RWPE1 (cell line): ENCODE results near the gene RNF157.

Source experiments
- CTCF ChIA-PET: fragments of 350-600 bp; sonication (Branson Sonifier 250); formaldehyde crosslinking; extraction: SDS; loops from one replicate; lab custom pipeline; 2021; lab: Yijun Ruan, JAX
- POLR2A ChIA-PET: fragments of 400-600 bp; formaldehyde crosslinking; extraction: SDS; loops from one replicate; lab custom pipeline; 2020; ENCODE audit warnings: antibody characterized with exemption; ENCODE audit not compliant: low non-redundant PET; lab: Yijun Ruan, JAX
- DNase-seq: peaks from one replicate; pipeline ENCODE4 v3.0.0; 2012; ENCODE audit warnings: low spot score
- H3K27ac ChIP-seq: fragments of 450-650 bp; 2 replicates; pipeline ENCODE4 v1.5.1; 2017
- CTCF ChIP-seq: fragments of 450-650 bp; conservative IDR thresholded peaks from 2 replicates; pipeline ENCODE4 v1.5.1; 2017; ENCODE audit warnings: low read depth, mild to moderate bottlenecking

Gene RNF157

GRCh38 chr17:76173474-76173873 lies 66.8 kb downstream of the RNF157 start:
- ChIA-PET CTCF (interaction anchor here (1.2 kb wide), 1 partner anchor 9 kb away, joined by 4 read pairs; no protein-coding TSS in a partner anchor), POLR2A (no interaction called here)
- no peak for DNase-seq
- TF ChIP-seq CTCF = no peak
- H3K27ac ChIP-seq = no peak overlapping the region

GRCh38 chr17:76171706-76172105 lies 68.6 kb downstream of the RNF157 start:
- CTCF ChIA-PET = interaction anchor here (0.6 to 1.3 kb wide), 2 partner anchors 10 to 89 kb away, joined by 3 read pairs; no protein-coding TSS in a partner anchor

DNA sequence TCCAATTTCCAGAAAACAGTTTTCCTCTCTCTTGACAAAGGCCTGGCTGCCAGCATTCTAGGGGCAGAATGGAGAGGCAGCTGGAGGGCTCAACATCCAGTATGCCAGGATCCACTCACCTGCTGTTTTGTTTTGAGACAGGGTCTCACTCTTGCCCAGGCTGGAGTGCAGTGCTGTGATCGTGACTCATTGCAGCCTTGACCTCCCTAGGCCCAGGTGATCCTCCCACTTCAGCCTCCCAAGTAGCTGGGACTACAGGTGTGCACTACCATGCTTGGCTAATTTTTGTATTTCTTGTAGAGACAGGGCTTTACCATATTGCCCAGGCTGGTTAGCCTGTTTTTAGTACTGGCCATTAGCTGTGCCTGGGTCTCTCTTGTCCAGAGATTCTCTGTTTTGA lies 70.2 kb downstream of the RNF157 start:
- POLR2A ChIA-PET = interaction anchor here (0.7 kb wide), 1 partner anchor 54 kb away, joined by 7 read pairs; no protein-coding TSS in a partner anchor
- DNase-seq = no peak
- TF ChIP-seq CTCF = no peak
- CTCF ChIA-PET = interaction anchor here (0.6 kb wide), 1 partner anchor 9 kb away, joined by 3 read pairs; no protein-coding TSS in a partner anchor
- H3K27ac ChIP-seq = no peak overlapping the region

More at GRCh38 chr17:76171706-76172105, 68.6 kb downstream of the RNF157 start:
- H3K27ac ChIP-seq = no peak overlapping the region
- POLR2A ChIA-PET = no interaction called here
- no peak for TF ChIP-seq CTCF
- DNase-seq = no peak

DNA sequence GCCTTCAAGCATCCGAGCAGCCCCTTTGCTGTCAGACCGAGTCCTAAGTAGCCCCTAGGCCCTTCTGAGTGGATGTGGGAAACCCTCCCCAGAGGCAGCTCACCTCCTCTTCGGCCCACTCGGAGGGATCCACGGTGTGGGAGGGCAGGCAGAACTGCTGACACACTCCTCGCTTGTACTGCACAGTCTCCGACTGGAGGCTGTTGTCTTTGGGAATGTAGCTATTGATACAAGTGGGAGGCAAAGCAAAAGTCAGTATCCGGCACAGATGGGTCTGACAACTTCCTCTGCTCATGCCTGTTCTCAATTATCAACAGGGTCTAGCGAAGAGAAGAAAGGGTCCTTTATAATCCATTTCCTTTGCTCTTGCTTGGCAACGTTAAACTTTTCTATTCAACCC lies 73.4 kb downstream of the RNF157 start:
- no peak overlapping the region for H3K27ac ChIP-seq
- DNase-seq = no peak
- no peak for TF ChIP-seq CTCF
- POLR2A ChIA-PET = no interaction called here
- CTCF ChIA-PET = interaction anchor here (0.6 to 1.0 kb wide), 3 partner anchors 13 to 46 kb away, joined by 3 to 4 read pairs (median 3); no protein-coding TSS in a partner anchor

- ChIA-PET POLR2A (no interaction called here), CTCF (interaction anchor here (0.7 to 1.0 kb wide), 3 partner anchors 12 to 18 kb away, joined by 3 to 5 read pairs (median 4); no protein-coding TSS in a partner anchor)
- DNase-seq = no peak
- H3K27ac ChIP-seq = no peak overlapping the region
- TF ChIP-seq CTCF = no peak
Measured at GRCh38 chr17:76166168-76166567, 74.1 kb downstream of the RNF157 start.

- ChIA-PET POLR2A (no interaction called here), CTCF (no interaction called here)
Measured at GRCh38 chr17:76164331-76164730, 76.0 kb downstream of the RNF157 start.

More at GRCh38 chr17:76164331-76164730, 76.0 kb downstream of the RNF157 start:
- TF ChIP-seq CTCF = no peak
- DNase-seq = no peak
- H3K27ac ChIP-seq = no peak overlapping the region
